HepG2 (cell line): ENCODE measurements around the gene ALG11. TPM values are rescaled to one million over a fixed set of nuclear protein-coding genes. Genes with fewer than 3 reads are reported as not detected.

Experiments
- AHDC1 ChIP-seq: sonication (generic); formaldehyde crosslinking; IDR thresholded peaks from 2 replicates; pipeline ENCODE4 v1.5.1; 2020; ENCODE audit warnings: mild to moderate bottlenecking, missing genetic modification reagents, borderline replicate concordance
- ASH2L ChIP-seq: fragments of 300-600, 200-600 bp; sonication (generic); IDR thresholded peaks from 2 replicates; pipeline ENCODE4 v1.7.0; 2017; ENCODE audit warnings: low read depth, mild to moderate bottlenecking, moderate library complexity, mixed read lengths, low read length; ENCODE audit not compliant: insufficient read length
- CERS6 ChIP-seq: sonication (generic); formaldehyde crosslinking; IDR thresholded peaks from 2 replicates; pipeline ENCODE4 v1.5.0; 2020; ENCODE audit warnings: missing genetic modification reagents
- HOXA5 ChIP-seq: sonication (generic); formaldehyde crosslinking; IDR thresholded peaks from 2 replicates; pipeline ENCODE4 v1.4.0; 2020; ENCODE audit warnings: missing genetic modification reagents
- KDM2A ChIP-seq: sonication (generic); formaldehyde crosslinking; IDR thresholded peaks from 2 replicates; pipeline ENCODE4 v1.4.0; 2020; ENCODE audit warnings: low read depth, missing genetic modification reagents, borderline replicate concordance
- NBN ChIP-seq: fragments of 450-650 bp; conservative IDR thresholded peaks from 2 replicates; pipeline ENCODE4 v1.6.1; 2017
- SATB2 ChIP-seq: sonication (generic); formaldehyde crosslinking; IDR thresholded peaks from 2 replicates; pipeline ENCODE4 v1.5.0; 2020; ENCODE audit warnings: missing genetic modification reagents
- SKI ChIP-seq: fragments of 450-650 bp; IDR thresholded peaks from one replicate; pipeline ENCODE4 v1.6.1; 2018; ENCODE audit warnings: mild to moderate bottlenecking; ENCODE audit not compliant: partially characterized antibody
- ZBTB7B ChIP-seq: sonication (generic); formaldehyde crosslinking; IDR thresholded peaks from 2 replicates; pipeline ENCODE4 v1.4.0; 2020; ENCODE audit warnings: missing genetic modification reagents
- ZC3H13 ChIP-seq: sonication (generic); formaldehyde crosslinking; IDR thresholded peaks from 2 replicates; pipeline ENCODE4 v1.8.1; 2023; ENCODE audit warnings: mild to moderate bottlenecking, missing genetic modification reagents, moderate library complexity
- ZNF292 ChIP-seq: sonication (generic); formaldehyde crosslinking; IDR thresholded peaks from 2 replicates; pipeline ENCODE4 v1.8.1; 2022; ENCODE audit warnings: mild to moderate bottlenecking, low read depth, missing genetic modification reagents, borderline replicate concordance
- ZNF331 ChIP-seq: sonication (generic); formaldehyde crosslinking; IDR thresholded peaks from 2 replicates; pipeline ENCODE4 v1.4.0; 2020; ENCODE audit warnings: missing genetic modification reagents
- ZNF550 ChIP-seq: sonication (generic); formaldehyde crosslinking; IDR thresholded peaks from 2 replicates; pipeline ENCODE4 v1.4.0; 2020; ENCODE audit warnings: mild to moderate bottlenecking, missing genetic modification reagents, borderline replicate concordance
- ZNF580 ChIP-seq: IDR thresholded peaks from 2 replicates; pipeline ENCODE4 v1.6.1; 2016; ENCODE audit warnings: low read depth, borderline replicate concordance
- ZNF629 ChIP-seq: sonication (generic); formaldehyde crosslinking; conservative IDR thresholded peaks from 2 replicates; pipeline ENCODE4 v1.5.0; 2020; ENCODE audit warnings: missing genetic modification reagents
- ZNF704 ChIP-seq: sonication (generic); formaldehyde crosslinking; IDR thresholded peaks from 2 replicates; pipeline ENCODE4 v1.8.1; 2023; ENCODE audit warnings: mild to moderate bottlenecking, inconsistent platforms, moderate library complexity, missing genetic modification reagents, borderline replicate concordance
- ZNF772 ChIP-seq: sonication (generic); formaldehyde crosslinking; IDR thresholded peaks from 2 replicates; pipeline ENCODE4 v1.5.0; 2020; ENCODE audit warnings: mild to moderate bottlenecking, missing genetic modification reagents
- polyA plus RNA-seq, 8 experiments: library from polyadenylated mRNA; depleted of rRNA in 3 of 8; stranded (reverse) in 7 of 8; unstranded in 1 of 8; fragments of >200 nt; fragmentation: Illumina TruSeq in 4 of 8; extraction: Trizol in 4 of 8; gene quantifications; 2 replicates each; pipeline versions ENCODE4 v1.2.1 to v1.2.3, GENCODE V29; 2011 to 2016; ENCODE audit warnings: low read depth in 4 of 8, missing spikeins in 1 of 8, mixed read lengths in 1 of 8; ENCODE audit not compliant: insufficient read depth in 1 of 8
- total RNA-seq, 5 experiments: library from RNA; depleted of rRNA; stranded (reverse); fragments of >200 nt; fragmentation: Illumina TruSeq; extraction: Trizol; gene quantifications; 2 replicates each; pipeline ENCODE4 v1.2.3, GENCODE V29; 2016; ENCODE audit warnings: low read depth in 1 of 5
- TF ChIP-seq, protein P1 (sequence below): sonication (generic); formaldehyde crosslinking; IDR thresholded peaks from 2 replicates; pipeline ENCODE4 v1.4.0; 2020; ENCODE audit warnings: missing genetic modification reagents, mild to moderate bottlenecking, borderline replicate concordance

The ALG11 gene
- total and polyA plus RNA-seq, 2 of the 13 experiments (the other 11 are each of a cell fraction or from before 2014, with no cell fraction given), result 14.7 to 27.9 TPM

- TF ChIP-seq ZNF704 (CRISPR knock-in tag), result peak; percentile 37; the same call in 1 of the 2 replicates
- peak; percentile 28; the same call in 1 of the 2 replicates for TF ChIP-seq ZNF292
- TF ChIP-seq ZNF580 (CRISPR knock-in tag), result peak; percentile 80
- peak; percentile 86 for TF ChIP-seq SKI
- TF ChIP-seq ZNF629 (CRISPR knock-in tag), result peak; percentile 67; the same call in 1 of the 2 replicates
- TF ChIP-seq ZBTB7B (CRISPR knock-in tag), result peak; percentile 94
- peak; percentile 78; the same call in 1 of the 2 replicates for TF ChIP-seq ZC3H13
- TF ChIP-seq HOXA5 (CRISPR knock-in tag), result peak; percentile 73; the same call in 1 of the 2 replicates
- TF ChIP-seq ASH2L, result peak; percentile 83
- peak; percentile 87 for TF ChIP-seq AHDC1 (CRISPR knock-in tag)
- TF ChIP-seq KDM2A (CRISPR knock-in tag), result peak; percentile 89; the same call in 1 of the 2 replicates
- peak; percentile 65; the same call in 1 of the 2 replicates for TF ChIP-seq ZNF550
- peak; percentile 98 for TF ChIP-seq ZNF772
- TF ChIP-seq, protein P1, sequence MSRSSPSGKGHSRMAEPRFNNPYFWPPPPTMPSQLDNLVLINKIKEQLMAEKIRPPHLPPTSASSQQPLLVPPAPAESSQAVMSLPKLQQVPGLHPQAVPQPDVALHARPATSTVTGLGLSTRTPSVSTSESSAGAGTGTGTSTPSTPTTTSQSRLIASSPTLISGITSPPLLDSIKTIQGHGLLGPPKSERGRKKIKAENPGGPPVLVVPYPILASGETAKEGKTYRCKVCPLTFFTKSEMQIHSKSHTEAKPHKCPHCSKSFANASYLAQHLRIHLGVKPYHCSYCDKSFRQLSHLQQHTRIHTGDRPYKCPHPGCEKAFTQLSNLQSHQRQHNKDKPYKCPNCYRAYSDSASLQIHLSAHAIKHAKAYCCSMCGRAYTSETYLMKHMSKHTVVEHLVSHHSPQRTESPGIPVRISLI, result peak; percentile 72
- no peak for TF ChIP-seq CERS6
- TF ChIP-seq NBN, result no peak
- TF ChIP-seq SATB2, result no peak
- peak; percentile 84; the same call in 1 of the 2 replicates for TF ChIP-seq ZNF331 (CRISPR knock-in tag)
Observed at GRCh38 chr13:52011632-52012511, at the start of gene ALG11 (continued).
